Neutrophil (primary cell): ENCODE results near the gene ADD3.

ENCODE experiments used
- H3K27ac ChIP-seq: fragments of 200-600 bp; sonication (generic); 2 replicates; pipeline ENCODE4 v1.5.1; 2016; ENCODE audit warnings: mild to moderate bottlenecking, moderate library complexity
- H3K27me3 ChIP-seq: fragments of 200-600 bp; sonication (generic); 2 replicates; pipeline ENCODE4 v1.6.0; 2016; ENCODE audit warnings: mild to moderate bottlenecking
- H3K36me3 ChIP-seq: fragments of 200-600 bp; sonication (generic); 2 replicates; pipeline ENCODE4 v1.5.1; 2017
- H3K4me1 ChIP-seq, 2 experiments: fragments of 200-600 bp in 1 of 2; sonication (generic) in 1 of 2; 1 replicate in 1 of 2; 2 replicates in 1 of 2; pipeline versions ENCODE4 v1.5.1 to v1.6.1; 2013 to 2016; ENCODE audit warnings: low read depth in 1 of 2, low read length in 1 of 2, mild to moderate bottlenecking in 1 of 2, moderate library complexity in 1 of 2; ENCODE audit not compliant: control insufficient read depth in 1 of 2, insufficient read depth in 1 of 2
- H3K4me3 ChIP-seq, 2 experiments: fragments of 200-600 bp in 1 of 2; sonication (generic) in 1 of 2; 1 replicate in 1 of 2; 2 replicates in 1 of 2; pipeline ENCODE4 v1.5.1; 2013 to 2016; ENCODE audit warnings: low read depth in 1 of 2, low read length in 1 of 2, mild to moderate bottlenecking in 1 of 2, moderate library complexity in 1 of 2
- H3K9me3 ChIP-seq: fragments of 200-600 bp; sonication (generic); 2 replicates; pipeline ENCODE4 v1.5.1; 2016
- CTCF ChIP-seq: fragments of 200-600 bp; sonication (generic); IDR thresholded peaks from 2 replicates; pipeline ENCODE4 v1.5.1; 2016; ENCODE audit warnings: antibody characterized with exemption

ADD3 gene

GRCh38 chr10:109968953-109969759 is 38.6 kb upstream of the ADD3 start:
- no peak overlapping the region for H3K27ac ChIP-seq
- no peaks in the 10 kb centered on the region for H3K36me3 ChIP-seq
- H3K4me1 ChIP-seq = no peaks in the 10 kb centered on the region
- no peak overlapping the region for H3K4me3 ChIP-seq
- no peaks in the 10 kb centered on the region for H3K9me3 ChIP-seq
- TF ChIP-seq CTCF = no peak
- no peaks in the 10 kb centered on the region for H3K27me3 ChIP-seq

GRCh38 chr10:109969760-109970346 is 37.9 kb upstream of the ADD3 start:
- no peak overlapping the region for H3K27ac ChIP-seq
- no peaks in the 10 kb centered on the region for H3K27me3 ChIP-seq
- TF ChIP-seq CTCF = no peak
- no peaks in the 10 kb centered on the region for H3K4me1 ChIP-seq
- H3K9me3 ChIP-seq = no peaks in the 10 kb centered on the region
- H3K4me3 ChIP-seq = no peak overlapping the region
- H3K36me3 ChIP-seq = no peaks in the 10 kb centered on the region

- no peak overlapping the region for H3K4me3 ChIP-seq
- no peaks in the 10 kb centered on the region for H3K36me3 ChIP-seq
- no peak for TF ChIP-seq CTCF
- no peaks in the 10 kb centered on the region for H3K27me3 ChIP-seq
- H3K27ac ChIP-seq = no peak overlapping the region
- no peaks in the 10 kb centered on the region for H3K9me3 ChIP-seq
- peaks cover 2 to 3% of the 10 kb centered on the region in 2 experiments for H3K4me1 ChIP-seq
Measured at GRCh38 chr10:109971634-109972033, 36.1 kb upstream of the ADD3 start.

GRCh38 chr10:109972372-109973001 is 35.3 kb upstream of the ADD3 start:
- peaks cover 8 to 10% of the 10 kb centered on the region in 2 experiments for H3K4me1 ChIP-seq
- no peak overlapping the region for H3K27ac ChIP-seq
- H3K4me3 ChIP-seq = no peak overlapping the region
- H3K27me3 ChIP-seq = no peaks in the 10 kb centered on the region
- H3K36me3 ChIP-seq = no peaks in the 10 kb centered on the region
- no peak for TF ChIP-seq CTCF
- no peaks in the 10 kb centered on the region for H3K9me3 ChIP-seq

- no peak overlapping the region for H3K27ac ChIP-seq
- peaks cover 8 to 13% of the 10 kb centered on the region in 2 experiments for H3K4me1 ChIP-seq
- no peaks in the 10 kb centered on the region for H3K36me3 ChIP-seq
- H3K4me3 ChIP-seq = no peak overlapping the region
- no peaks in the 10 kb centered on the region for H3K27me3 ChIP-seq
- TF ChIP-seq CTCF = no peak
- H3K9me3 ChIP-seq = no peaks in the 10 kb centered on the region
Measured at GRCh38 chr10:109973326-109973829, 34.4 kb upstream of the ADD3 start.
